GM12874 (cell line): ENCODE results near the gene MAPT.

Source experiments
- TF ChIP-seq, protein P1 (sequence below): IDR thresholded peaks from 2 replicates; pipeline ENCODE4 v1.5.1; 2011; ENCODE audit warnings: low read depth, mild to moderate bottlenecking, control low read depth, low read length, moderate library complexity; ENCODE audit not compliant: insufficient read depth

The MAPT gene

DNA sequence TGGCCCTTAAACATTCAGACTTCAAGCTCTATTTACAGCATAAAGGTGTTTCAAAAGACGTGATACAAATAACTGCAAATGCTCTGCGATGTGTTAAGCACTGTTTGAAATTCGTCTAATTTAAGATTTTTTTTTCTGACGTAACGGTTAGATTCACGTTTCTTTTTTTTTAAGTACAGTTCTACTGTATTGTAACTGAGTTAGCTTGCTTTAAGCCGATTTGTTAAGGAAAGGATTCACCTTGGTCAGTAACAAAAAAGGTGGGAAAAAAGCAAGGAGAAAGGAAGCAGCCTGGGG lies 681 bp upstream of the MAPT start:
- TF ChIP-seq, protein P1, sequence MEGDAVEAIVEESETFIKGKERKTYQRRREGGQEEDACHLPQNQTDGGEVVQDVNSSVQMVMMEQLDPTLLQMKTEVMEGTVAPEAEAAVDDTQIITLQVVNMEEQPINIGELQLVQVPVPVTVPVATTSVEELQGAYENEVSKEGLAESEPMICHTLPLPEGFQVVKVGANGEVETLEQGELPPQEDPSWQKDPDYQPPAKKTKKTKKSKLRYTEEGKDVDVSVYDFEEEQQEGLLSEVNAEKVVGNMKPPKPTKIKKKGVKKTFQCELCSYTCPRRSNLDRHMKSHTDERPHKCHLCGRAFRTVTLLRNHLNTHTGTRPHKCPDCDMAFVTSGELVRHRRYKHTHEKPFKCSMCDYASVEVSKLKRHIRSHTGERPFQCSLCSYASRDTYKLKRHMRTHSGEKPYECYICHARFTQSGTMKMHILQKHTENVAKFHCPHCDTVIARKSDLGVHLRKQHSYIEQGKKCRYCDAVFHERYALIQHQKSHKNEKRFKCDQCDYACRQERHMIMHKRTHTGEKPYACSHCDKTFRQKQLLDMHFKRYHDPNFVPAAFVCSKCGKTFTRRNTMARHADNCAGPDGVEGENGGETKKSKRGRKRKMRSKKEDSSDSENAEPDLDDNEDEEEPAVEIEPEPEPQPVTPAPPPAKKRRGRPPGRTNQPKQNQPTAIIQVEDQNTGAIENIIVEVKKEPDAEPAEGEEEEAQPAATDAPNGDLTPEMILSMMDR: no peak

DNA sequence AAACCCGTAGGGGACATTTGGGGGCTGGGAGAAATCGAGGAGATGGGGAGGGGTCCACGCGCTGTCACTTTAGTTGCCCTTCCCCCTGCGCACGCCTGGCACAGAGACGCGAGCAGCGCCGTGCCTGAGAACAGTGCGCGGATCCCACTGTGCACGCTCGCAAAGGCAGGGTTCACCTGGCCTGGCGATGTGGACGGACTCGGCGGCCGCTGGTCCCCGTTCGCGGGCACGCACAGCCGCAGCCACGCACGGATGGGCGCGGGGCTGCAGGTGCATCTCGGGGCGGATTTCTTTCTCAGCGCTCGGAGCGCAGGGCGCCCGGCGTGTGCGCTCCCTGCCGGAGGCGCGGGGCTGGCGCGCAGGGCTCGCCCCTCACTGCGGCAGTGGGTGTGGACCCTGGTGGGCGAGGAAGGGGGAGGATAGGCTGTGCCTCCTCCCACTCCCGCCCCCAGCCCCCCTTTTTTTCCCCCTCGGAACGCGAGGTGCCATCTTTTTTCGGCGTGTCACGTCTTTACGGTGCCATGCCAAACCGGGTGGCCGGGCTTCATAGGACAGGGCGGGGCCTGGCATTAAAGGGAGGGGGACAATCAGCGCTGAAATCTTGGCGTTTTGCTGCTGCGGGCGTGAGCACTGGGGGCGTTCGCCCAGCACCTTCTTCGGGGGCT lies 1.1 kb downstream of the MAPT start:
- TF ChIP-seq, protein P1: no peak

DNA sequence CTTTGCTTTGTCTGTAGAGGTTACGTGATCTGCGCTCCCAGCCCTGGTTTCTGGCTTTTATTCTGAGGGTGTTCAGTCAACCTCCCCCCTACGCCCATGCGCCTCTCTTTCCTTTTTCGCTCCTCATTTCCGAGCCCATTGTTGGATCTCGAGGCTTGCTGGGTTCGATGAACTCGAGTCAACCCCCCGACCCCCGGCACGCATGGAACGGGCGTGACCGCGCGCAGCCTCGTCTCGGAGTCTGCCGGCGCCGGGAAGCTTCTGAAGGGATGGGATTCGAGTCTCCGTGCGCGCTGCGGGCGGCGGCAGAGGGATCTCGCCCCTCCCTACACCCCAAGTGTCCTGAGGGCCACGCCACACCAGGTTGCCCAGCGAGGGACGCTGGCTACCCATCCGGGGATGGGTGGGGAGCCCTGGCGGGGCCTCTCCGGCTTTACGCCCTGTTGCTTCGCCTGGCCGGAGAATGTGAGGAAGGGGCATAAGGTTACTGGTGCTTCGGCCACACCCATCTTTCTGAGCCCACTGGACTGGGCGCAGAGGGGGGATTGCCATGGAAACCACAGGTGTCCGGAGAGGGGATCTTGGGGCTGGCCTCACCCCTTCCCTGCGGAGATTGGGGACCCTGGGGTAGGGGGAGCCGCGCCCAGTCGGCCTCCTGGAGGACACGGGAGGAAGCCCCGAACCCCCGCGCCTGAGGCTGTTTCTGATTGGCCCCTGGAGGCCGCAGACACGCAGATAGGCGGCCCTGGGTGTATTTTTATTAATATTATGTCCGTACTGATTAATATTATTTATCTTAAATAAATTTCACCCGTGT lies 1.8 kb downstream of the MAPT start:
- TF ChIP-seq, protein P1: no peak

DNA sequence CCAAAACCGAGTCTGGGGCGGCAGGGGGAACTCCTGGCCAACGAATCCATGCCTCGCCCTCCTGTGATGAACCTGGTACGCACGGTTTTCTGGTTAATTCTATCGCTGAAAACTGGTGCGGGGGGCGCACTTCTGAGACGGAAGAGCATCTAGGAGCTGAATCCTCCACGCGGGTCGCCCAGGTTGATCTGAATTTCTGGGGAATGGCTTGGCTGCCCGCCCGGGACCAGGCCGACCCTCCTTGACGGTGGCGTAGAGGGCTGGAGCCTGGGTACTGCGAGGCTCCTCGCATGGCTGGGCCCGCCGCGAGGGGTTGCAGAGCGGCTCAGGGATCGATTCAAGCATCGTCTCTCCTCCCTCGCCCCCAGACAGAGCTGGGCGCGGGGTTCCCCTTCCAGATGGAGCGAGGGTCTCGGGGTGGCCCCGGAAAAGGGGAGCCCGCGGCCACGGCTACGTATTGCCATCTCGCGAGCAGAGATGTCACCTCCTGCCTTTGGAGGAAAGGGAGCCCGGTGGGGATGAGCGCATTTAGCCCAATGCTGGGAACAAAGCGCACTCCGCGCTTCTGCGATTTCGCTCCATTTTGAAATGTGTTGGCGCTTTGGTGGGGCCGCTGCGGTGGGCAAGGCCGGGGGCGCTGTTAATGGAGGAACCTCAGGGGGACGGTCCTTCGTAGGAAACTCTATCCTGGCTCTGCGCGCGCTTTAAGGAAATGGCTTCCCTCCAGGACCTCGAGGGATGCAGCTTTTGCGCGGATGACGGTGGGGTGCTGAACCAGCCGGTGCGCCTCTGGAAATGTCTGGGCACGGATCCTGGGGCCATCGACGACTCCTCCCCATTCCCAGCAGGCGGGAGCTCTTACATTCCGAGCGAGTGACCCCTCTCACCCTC lies 2.7 kb downstream of the MAPT start:
- TF ChIP-seq, protein P1: no peak

DNA sequence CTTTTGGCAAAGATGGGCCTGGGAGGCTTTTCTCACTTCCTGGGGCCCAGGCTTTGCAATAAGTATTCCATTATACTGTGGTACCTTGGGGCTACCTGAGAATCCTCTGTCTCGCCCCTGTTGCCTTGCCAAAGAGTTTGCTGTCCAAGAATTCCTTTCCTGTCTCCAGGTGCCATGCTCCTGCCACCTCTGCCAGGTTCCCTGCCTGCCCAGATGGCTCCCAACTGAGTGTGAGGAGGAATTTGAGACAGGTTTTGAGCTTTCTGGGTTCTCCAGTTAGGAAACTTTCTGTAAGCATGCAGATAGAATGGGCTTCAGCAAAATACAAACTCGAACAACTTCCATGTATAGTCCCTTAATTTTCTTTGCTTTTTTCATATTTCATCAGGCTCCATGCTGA lies 5.8 kb downstream of the MAPT start:
- TF ChIP-seq, protein P1: no peak

DNA sequence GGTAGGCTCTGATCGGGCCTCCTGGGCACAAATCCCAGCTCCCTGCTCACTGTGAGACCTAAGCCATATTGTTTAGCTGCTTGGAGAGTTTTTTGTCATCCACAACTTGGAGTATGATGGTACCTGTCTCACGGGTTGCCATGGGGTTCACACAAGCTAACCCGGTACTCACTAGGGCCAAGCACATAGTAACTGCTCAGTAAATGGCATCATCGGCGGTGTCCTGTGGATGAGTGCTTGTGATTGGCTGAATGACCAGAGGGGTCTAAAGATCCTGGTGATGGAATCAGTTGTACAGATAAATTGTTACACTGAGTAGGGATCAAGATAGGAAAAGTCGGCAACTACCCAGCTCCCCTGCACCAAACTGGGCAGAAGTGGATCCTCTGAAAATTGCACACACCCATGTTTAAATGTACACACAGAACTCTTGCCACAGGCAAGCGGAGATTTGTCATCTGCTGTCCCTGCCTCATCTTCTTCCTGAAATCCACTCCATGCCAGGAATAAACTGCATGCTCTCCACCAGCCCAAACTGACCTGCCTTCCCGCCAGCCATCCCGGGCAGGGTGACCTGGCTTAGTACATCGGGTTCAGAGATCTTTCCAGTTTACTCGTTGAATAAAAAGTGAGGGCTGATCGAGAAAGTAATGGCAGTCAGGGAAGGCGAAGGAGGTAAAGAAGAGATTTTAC lies 6.5 kb downstream of the MAPT start:
- TF ChIP-seq, protein P1: no peak

DNA sequence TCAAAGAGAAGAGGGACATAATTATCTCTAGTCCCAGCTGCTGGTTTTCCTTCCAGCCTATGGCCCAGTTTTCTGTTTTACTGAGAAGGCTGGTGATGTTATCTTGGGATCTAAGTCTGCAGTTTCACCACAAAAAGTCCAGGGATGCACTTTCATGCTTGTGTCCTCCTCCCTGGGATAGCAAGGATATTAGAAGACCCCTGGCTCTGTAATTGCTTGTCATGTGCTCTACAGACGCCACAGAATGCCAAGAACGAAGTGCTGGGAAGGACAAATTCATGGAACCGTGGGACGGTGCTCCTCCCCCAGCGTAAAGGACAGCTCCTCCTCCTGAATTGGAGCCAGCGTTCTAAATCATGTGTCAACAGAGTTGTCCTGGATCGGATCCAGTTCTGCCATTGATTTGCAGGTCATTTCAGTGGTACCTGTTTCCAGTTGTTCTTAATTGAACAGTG lies 8.6 kb downstream of the MAPT start:
- TF ChIP-seq, protein P1: no peak
